OCI-LY1 (cell line): ENCODE data around the gene AGPS.

Experiments used
- H2AFZ ChIP-seq: fragments of 200-600 bp; sonication (generic), shearing (Covaris generic); 2 replicates; pipeline ENCODE4 v1.6.0; 2014; ENCODE audit warnings: antibody characterized with exemption, mild to moderate bottlenecking, low read length
- H3F3A ChIP-seq: fragments of 200-600 bp; sonication (generic), shearing (Covaris generic); 2 replicates; pipeline ENCODE4 v1.6.0; 2014; ENCODE audit warnings: mild to moderate bottlenecking, antibody characterized with exemption, low read length, moderate library complexity; ENCODE audit not compliant: insufficient read depth
- H3K27ac ChIP-seq: fragments of 200-600 bp; sonication (generic); 2 replicates; pipeline ENCODE4 v1.5.1; 2014; ENCODE audit warnings: low read length, mixed run types, mild to moderate bottlenecking, low read depth; ENCODE audit not compliant: poor library complexity, severe bottlenecking
- H3K27me3 ChIP-seq: fragments of 200-600 bp; sonication (generic); 2 replicates; pipeline ENCODE4 v1.6.0; 2014; ENCODE audit warnings: antibody characterized with exemption, mild to moderate bottlenecking, low read length, moderate library complexity; ENCODE audit not compliant: insufficient read depth
- H3K36me3 ChIP-seq: fragments of 200-600 bp; sonication (generic); 2 replicates; pipeline ENCODE4 v1.6.1; 2014; ENCODE audit warnings: mild to moderate bottlenecking, antibody characterized with exemption, low read length, moderate library complexity, mixed read lengths; ENCODE audit not compliant: insufficient read depth
- H3K4me1 ChIP-seq: fragments of 200-600 bp; sonication (generic); 2 replicates; pipeline ENCODE4 v1.5.1; 2014; ENCODE audit warnings: mild to moderate bottlenecking, low read length, moderate library complexity; ENCODE audit not compliant: insufficient read depth, severe bottlenecking
- H3K4me2 ChIP-seq: fragments of 200-600 bp; sonication (generic), shearing (Covaris generic); 2 replicates; pipeline ENCODE4 v1.6.1; 2014; ENCODE audit warnings: low read length
- H3K4me3 ChIP-seq: fragments of 200-600 bp; sonication (generic); 2 replicates; pipeline ENCODE4 v1.5.1; 2014; ENCODE audit warnings: low read length, low read depth, mild to moderate bottlenecking, mixed read lengths; ENCODE audit not compliant: poor library complexity, severe bottlenecking
- H3K79me2 ChIP-seq: fragments of 200-600 bp; shearing (Covaris generic); 2 replicates; pipeline ENCODE4 v1.6.1; 2016; ENCODE audit warnings: mixed run types, low read length, mixed read lengths; ENCODE audit not compliant: insufficient read depth
- H3K9ac ChIP-seq: fragments of 200-600 bp; sonication (generic), shearing (Covaris generic); 2 replicates; pipeline ENCODE4 v1.6.1; 2014; ENCODE audit warnings: mild to moderate bottlenecking, low read length, mixed read lengths
- H3K9me2 ChIP-seq: fragments of 200-600 bp; sonication (generic), shearing (Covaris generic); 2 replicates; pipeline ENCODE4 v1.6.1; 2014; ENCODE audit warnings: low read depth, mild to moderate bottlenecking, low read length, mixed read lengths
- H3K9me3 ChIP-seq: fragments of 200-600 bp; shearing (Covaris generic); 2 replicates; pipeline ENCODE4 v1.6.1; 2014; ENCODE audit warnings: low read length, mixed read lengths
- H4K20me1 ChIP-seq: fragments of 200-600 bp; sonication (generic), shearing (Covaris generic); 2 replicates; pipeline ENCODE4 v1.6.0; 2016; ENCODE audit warnings: mild to moderate bottlenecking, low read length; ENCODE audit not compliant: insufficient read depth
- EZH2 ChIP-seq: fragments of 200-600 bp; sonication (generic), shearing (Covaris generic); IDR thresholded peaks from 2 replicates; pipeline ENCODE4 v1.8.0; 2017; ENCODE audit warnings: borderline replicate concordance, mixed run types, mild to moderate bottlenecking, antibody characterized with exemption, low read length, moderate library complexity, mixed read lengths
- TF ChIP-seq, protein P1 (sequence below): fragments of 200-600 bp; sonication (generic), shearing (Covaris generic); IDR thresholded peaks from 2 replicates; pipeline ENCODE4 v1.5.1; 2017; ENCODE audit warnings: mild to moderate bottlenecking, antibody characterized with exemption, low read length, moderate library complexity, mixed read lengths

AGPS gene

GRCh38 chr2:177396703-177397460 lies 4.3 kb downstream of the AGPS start:
- no peak for TF ChIP-seq EZH2
- TF ChIP-seq, protein P1, sequence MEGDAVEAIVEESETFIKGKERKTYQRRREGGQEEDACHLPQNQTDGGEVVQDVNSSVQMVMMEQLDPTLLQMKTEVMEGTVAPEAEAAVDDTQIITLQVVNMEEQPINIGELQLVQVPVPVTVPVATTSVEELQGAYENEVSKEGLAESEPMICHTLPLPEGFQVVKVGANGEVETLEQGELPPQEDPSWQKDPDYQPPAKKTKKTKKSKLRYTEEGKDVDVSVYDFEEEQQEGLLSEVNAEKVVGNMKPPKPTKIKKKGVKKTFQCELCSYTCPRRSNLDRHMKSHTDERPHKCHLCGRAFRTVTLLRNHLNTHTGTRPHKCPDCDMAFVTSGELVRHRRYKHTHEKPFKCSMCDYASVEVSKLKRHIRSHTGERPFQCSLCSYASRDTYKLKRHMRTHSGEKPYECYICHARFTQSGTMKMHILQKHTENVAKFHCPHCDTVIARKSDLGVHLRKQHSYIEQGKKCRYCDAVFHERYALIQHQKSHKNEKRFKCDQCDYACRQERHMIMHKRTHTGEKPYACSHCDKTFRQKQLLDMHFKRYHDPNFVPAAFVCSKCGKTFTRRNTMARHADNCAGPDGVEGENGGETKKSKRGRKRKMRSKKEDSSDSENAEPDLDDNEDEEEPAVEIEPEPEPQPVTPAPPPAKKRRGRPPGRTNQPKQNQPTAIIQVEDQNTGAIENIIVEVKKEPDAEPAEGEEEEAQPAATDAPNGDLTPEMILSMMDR, result no peak
- H3K9me3 ChIP-seq, result no peaks in the 10 kb centered on the region
- no peaks in the 10 kb centered on the region for H4K20me1 ChIP-seq
- H3K36me3 ChIP-seq, result no peaks in the 10 kb centered on the region
- H3K79me2 ChIP-seq, result peaks cover 85% of the 10 kb centered on the region
- H2AFZ ChIP-seq, result no peak overlapping the region
- H3K4me3 ChIP-seq, result no peak overlapping the region
- H3F3A ChIP-seq, result no peaks in the 10 kb centered on the region
- H3K27ac ChIP-seq, result no peak overlapping the region
- H3K4me2 ChIP-seq, result no peak overlapping the region
- no peak overlapping the region for H3K9ac ChIP-seq
- H3K4me1 ChIP-seq, result peaks cover 38% of the 10 kb centered on the region
- H3K27me3 ChIP-seq, result no peaks in the 10 kb centered on the region
- no peaks in the 10 kb centered on the region for H3K9me2 ChIP-seq

DNA sequence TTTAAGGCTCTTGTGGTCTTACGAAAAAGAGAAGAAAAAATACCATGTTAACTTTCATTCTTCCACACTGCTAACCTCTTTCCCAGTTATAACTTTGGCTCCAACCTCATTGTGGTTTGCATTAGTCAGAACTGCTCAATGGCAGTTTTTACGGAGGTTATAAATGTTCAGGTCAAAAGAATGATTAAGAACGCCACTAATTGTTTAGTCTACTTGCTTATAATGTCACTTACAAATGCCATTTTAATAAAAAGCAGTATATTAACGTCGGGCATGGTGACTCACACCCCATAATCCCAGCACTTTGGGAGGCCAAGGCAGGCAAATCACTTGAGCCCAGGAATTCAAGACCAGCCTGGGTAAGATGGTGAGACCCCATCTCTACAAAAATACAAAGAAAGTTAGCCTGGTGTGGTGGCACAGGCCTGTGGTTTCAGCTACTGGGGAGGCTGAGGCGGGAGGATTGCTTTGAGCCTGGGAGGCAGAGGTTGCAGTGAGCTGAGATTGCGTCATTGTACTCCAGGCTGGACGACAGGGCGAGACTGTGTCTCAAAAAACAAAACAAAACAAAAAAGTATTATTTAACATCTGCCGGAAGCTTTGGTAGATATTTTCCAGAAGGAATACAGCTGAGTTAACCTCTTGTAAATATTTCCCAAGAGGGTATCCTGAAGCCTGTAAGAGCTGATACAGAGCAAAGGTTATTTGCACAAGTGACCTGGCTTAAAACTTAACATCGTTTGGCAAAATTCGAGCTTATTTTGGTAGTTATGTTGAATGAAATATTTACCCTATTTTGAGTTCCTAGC lies 5.1 kb downstream of the AGPS start:
- H3K36me3 ChIP-seq, result no peaks in the 10 kb centered on the region
- no peak overlapping the region for H3K4me2 ChIP-seq
- TF ChIP-seq, protein P1, result no peak
- no peak for TF ChIP-seq EZH2
- no peaks in the 10 kb centered on the region for H3K27me3 ChIP-seq
- no peak overlapping the region for H2AFZ ChIP-seq
- peaks cover 92% of the 10 kb centered on the region for H3K79me2 ChIP-seq
- no peak overlapping the region for H3K9ac ChIP-seq
- no peaks in the 10 kb centered on the region for H4K20me1 ChIP-seq
- H3K9me3 ChIP-seq, result no peaks in the 10 kb centered on the region
- H3F3A ChIP-seq, result no peaks in the 10 kb centered on the region
- peaks cover 33% of the 10 kb centered on the region for H3K4me1 ChIP-seq
- H3K9me2 ChIP-seq, result no peaks in the 10 kb centered on the region
- no peak overlapping the region for H3K27ac ChIP-seq
- no peak overlapping the region for H3K4me3 ChIP-seq

GRCh38 chr2:177398290-177398683 lies 5.7 kb downstream of the AGPS start:
- Histone ChIP-seq H3K36me3 (no peaks in the 10 kb centered on the region), H3K4me1 (peaks cover 33% of the 10 kb centered on the region), H3K9me2 (no peaks in the 10 kb centered on the region), H4K20me1 (no peaks in the 10 kb centered on the region), H3F3A (no peaks in the 10 kb centered on the region), H3K79me2 (peaks cover 86% of the 10 kb centered on the region), H3K9me3 (no peaks in the 10 kb centered on the region), H3K4me3 (no peak overlapping the region), H3K4me2 (no peak overlapping the region), H3K9ac (no peak overlapping the region), H2AFZ (no peak overlapping the region), H3K27me3 (no peaks in the 10 kb centered on the region), H3K27ac (no peak overlapping the region)
- TF ChIP-seq EZH2, result no peak
- TF ChIP-seq, protein P1, result no peak
